NCI-H510A treated with DMSO at 0.1 percent for 48 hours (cell line): ENCODE measurements around the gene TNFAIP8.

Experiments
- DNase-seq: peaks from one replicate; lab custom pipeline; 2025; lab: John Stamatoyannopoulos, UW

Gene TNFAIP8

DNA sequence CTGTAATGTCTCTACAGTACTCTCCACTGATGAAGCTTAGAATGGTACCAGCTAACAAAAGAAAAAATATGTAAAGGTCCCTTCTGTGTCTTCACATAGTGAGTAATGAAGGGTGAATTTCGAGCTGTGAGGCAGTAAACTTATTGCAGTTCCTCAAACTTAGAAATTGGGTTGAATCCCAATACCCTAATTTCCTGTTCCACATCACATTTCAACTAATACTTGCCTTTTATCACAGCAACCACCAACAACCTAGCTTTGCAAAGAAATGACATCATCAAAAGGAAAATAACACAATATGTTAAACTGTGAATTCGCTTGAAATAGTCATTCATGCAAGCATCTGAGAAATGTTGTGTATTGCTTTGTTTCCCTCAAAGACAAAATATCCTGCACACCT lies 9.4 kb upstream of the TNFAIP8 start:
- DNase-seq: no peak

DNA sequence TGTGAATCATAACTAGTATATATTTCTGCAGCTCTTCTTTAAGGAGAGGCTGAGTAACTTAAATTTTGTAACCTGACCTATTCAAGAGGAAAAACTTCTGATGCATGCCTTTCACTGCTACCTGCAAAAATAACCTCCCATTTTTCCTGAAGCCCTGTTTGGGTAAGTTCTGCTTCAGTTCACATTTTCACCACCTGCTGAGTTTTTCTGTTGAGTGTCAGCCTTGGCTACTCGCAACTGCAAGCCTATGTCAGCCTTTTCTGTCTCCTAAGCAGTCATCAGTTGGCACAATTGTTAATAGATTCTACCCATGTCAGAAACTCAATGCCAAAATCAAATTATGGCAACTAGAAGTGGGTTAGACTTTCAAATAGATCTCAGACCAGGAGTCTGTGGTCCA lies 8.2 kb upstream of the TNFAIP8 start:
- no peak for DNase-seq

DNA sequence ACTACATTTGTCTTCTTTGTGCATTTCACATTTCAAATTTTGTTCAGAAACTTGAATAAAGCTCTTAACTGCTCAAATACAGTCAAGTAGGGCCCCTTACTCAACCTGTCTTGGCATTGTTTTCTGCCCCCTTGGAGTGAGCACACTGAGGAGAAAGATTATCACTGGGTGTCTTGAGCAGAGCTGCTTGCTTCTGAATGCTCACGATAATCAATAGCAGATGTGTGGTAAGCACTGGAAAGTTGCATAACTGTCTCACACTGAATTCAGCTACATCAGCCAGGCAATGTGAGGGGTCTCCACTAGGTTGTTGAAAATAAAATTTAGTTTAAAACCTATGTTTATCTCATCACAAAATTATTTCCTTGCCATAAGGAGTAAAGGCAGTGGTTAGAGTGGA lies 7.8 kb upstream of the TNFAIP8 start:
- no peak for DNase-seq

GRCh38 chr5:119353213-119353612 lies 2.6 kb upstream of the TNFAIP8 start:
- no peak for DNase-seq

GRCh38 chr5:119353686-119354366 lies 2.0 kb upstream of the TNFAIP8 start:
- no peak for DNase-seq

GRCh38 chr5:119354537-119355243 lies 1.1 kb upstream of the TNFAIP8 start:
- DNase-seq: no peak

DNA sequence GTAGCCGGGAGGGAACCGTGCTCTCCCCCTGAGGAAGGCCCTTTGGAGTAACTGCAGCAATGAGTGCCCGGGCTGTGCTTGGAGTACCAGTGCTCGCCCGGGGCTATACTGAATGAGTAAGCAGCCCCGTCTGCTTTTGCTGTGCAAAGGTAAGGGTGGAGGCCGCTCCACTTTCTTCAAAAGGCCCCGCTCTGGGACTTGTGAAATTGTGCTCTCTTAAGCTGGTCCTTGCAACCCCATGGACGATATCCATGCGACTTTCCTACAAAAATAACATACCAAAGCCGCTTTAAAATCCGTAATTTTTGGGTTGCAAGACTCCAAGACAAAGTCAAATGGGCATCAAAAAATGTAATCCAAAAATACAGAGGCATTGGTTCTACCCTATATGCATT lies 578 bp upstream of the TNFAIP8 start:
- no peak for DNase-seq

GRCh38 chr5:119356612-119357188 lies 881 bp downstream of the TNFAIP8 start:
- DNase-seq: no peak

- DNase-seq: no peak
These were observed 1.5 kb downstream of the TNFAIP8 start for GRCh38 chr5:119357270-119357669.

- no peak for DNase-seq
These were observed 2.1 kb downstream of the TNFAIP8 start for GRCh38 chr5:119357808-119358529.

DNA sequence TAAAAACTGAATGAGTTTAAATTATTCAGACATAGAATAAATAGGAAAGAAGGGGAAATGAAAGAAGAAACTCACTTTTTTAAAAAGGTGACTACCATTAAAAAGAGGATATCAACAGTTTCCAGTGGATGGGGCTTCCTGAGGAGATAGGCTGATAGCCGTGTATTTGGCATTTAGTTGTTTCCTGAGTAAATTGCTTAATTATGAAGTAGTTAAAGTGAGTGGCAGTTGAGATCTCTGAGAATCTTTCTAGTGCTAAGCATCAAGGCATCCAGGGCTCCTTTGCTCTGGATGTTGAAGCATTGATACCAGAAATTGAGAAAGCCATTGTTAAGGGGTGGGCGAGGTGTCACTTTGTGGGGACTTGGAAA lies 2.7 kb downstream of the TNFAIP8 start:
- DNase-seq: no peak

- DNase-seq: no peak
These were observed 3.2 kb downstream of the TNFAIP8 start for GRCh38 chr5:119358901-119359603.

DNA sequence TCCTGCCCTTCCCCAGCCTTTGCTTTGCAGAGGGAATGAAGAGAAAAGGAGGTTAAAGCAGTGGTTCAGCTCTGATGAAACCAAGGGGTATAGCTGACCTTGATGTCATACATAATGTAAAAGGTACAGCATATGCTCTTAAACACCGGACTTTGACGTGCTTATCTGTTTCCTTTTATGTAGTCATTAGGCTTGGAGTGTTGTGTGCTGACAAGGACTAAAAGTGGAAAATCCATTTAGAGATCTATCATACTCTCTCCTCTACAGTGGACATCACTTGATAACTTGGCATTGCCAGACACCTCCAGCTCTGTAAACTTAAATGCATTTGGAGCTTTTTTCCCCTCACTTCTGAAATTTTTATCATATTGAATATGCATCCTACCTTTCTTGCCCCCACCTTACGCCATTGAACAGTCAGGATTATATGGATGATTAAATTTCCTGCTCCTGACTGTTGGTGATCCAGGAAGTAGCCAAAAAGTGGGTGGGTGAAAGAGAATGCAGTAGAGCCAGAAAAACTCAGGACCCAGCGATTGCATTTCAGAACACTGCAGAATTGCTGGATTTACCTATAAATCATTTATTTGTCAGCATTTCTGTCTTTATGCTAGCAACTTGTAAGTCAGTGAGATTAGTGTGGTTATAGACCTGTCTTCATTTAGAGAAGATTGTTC lies 4.1 kb downstream of the TNFAIP8 start:
- no peak for DNase-seq

DNA sequence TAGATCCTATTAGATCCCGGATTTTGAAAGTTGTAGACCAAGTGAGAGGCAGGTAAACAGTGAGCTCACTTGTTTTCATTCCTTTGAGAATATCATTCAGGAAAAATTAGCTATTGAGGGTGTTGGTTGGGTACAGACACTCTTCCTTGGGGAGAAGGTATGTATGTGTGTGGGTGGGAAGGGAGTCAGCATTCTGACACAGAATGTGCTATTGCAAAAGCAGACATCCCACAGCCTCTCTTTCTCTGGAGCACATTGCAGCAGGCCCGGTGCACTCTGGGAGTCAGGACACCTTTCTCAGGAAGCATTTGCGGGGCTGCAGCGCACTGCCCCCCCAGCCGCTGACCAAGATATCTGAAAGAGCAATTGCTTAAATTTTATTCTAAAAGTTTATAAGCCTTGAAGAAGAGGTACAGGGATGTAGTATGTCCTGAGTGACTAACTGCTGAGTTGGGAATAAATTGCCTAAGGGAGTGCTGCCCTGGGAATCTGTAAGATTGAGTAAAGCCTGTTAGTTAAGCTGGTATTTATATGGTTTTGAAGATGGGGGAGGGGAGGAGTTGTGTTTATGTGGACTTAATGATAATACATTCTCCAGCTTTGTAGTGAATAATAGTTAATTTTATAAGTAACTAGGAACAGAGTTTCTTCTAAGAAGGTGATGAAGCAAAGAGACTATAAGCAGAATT lies 5.2 kb downstream of the TNFAIP8 start:
- no peak for DNase-seq

DNA sequence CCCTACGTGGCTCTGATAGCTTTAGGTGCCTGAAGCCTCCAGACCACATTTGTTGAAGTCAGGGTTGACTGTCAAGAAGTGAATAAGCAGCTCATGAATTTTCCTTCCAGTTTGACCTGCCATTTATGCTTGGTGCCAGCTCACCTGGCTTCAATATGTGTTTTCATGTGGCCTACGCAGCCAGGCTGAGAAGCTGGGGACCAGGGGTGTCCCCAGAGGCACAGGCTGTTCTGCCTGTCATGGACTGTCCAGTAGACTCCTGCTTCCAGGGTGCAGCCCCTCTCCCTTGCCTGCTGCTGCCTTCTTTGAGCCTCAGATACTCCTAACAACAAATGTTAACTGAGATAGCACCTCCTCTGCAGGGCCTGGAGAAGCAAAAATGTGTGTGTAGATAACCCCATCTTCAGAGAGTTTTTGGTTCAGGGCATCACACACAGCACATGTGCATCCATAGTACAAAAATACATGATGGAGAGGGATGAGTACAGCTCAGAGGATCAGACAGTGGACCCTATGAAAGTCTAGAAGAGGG lies 5.8 kb downstream of the TNFAIP8 start:
- DNase-seq: no peak

DNA sequence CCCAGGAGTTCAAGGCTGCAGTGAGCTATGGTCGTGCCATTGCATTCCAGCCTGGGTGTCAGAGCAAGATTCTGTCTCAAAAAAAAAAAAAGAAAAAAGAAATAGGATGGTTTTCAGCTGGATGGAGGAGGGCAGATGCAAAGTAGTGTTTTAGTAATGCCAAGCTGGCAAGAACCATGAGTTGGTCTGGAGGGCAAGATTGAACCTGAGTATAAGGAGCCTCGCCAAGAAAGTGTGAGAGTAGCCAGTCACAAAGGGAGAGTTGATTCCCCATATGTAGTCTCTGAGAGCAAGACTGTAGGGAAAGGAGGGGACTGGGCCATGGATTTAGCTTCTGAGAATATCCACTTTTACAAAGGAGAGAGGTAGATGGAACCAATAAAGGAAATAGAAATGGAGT lies 6.9 kb downstream of the TNFAIP8 start:
- DNase-seq: no peak

DNA sequence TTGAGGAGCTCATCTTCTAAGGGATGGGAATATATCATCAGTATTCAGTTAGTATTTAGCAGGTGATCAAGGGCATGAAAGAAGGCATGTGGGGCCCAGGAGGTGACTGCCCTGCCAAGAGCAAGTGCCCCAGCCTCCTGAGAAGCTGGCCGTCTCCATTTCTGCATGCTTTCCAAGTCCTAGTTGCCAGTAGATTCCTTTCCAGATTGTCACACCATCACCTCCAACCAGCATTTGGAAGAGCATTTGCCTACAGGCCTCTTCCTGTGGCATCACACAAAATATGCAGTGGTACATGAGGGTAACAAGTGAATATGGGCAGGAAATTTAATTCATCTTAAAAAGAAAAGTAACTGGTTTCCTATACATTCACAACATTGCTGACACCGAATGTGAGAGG lies 7.5 kb downstream of the TNFAIP8 start:
- DNase-seq: no peak

GRCh38 chr5:119363936-119364335 lies 8.1 kb downstream of the TNFAIP8 start:
- DNase-seq: no peak

GRCh38 chr5:119365847-119366539 lies 10.2 kb downstream of the TNFAIP8 start:
- no peak for DNase-seq

DNA sequence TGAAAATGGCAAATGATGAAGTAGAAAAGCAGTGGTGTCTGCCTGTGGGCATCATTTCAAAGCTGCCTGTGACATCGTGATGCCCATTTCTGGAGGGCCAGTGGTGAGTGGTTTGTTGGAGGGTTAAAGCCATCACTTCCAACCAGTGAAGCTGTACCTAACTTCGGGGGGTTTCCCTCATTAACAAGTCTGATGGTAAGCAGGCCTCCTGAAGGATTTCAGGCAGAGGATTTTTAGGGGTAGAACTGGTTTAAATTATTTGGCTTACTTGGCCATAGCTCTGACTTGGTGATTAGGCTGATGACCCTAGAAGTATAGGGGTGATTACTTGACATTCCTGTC lies 10.7 kb downstream of the TNFAIP8 start:
- DNase-seq: no peak
